HG03469 (cell line): Measurements from ENCODE around the gene TGFB1I1.
"Not testable (repeated sequence)": the region's sequence is repeated elsewhere in the genome, so short reads cannot be mapped to it uniquely, and the experiment has no call there.

ENCODE experiments used
- ATAC-seq: cut with Tn5 transposase; IDR thresholded peaks from one replicate; pipeline ENCODE4 v1.9.1; 2021; ENCODE audit warnings: mild to moderate bottlenecking, moderate library complexity, moderate number of reproducible peaks; ENCODE audit not compliant: unreplicated experiment

The TGFB1I1 gene

GRCh38 chr16:31508706-31509195 lies 36.8 kb downstream of the TGFB1I1 start:
- no peak for ATAC-seq

- ATAC-seq = no peak
Observed at GRCh38 chr16:31513126-31513525, 41.2 kb downstream of the TGFB1I1 start.

GRCh38 chr16:31513884-31514283 lies 41.9 kb downstream of the TGFB1I1 start:
- ATAC-seq = no peak

GRCh38 chr16:31517800-31518402 lies 45.9 kb downstream of the TGFB1I1 start:
- ATAC-seq = no peak

GRCh38 chr16:31519759-31520431 lies 47.9 kb downstream of the TGFB1I1 start:
- ATAC-seq = no peak

GRCh38 chr16:31521368-31521767 lies 49.4 kb downstream of the TGFB1I1 start:
- ATAC-seq = no peak

GRCh38 chr16:31522071-31522470 lies 50.1 kb downstream of the TGFB1I1 start:
- ATAC-seq = no peak

- not testable (repeated sequence) for ATAC-seq
Observed at GRCh38 chr16:31523768-31524167, 51.8 kb downstream of the TGFB1I1 start.

DNA sequence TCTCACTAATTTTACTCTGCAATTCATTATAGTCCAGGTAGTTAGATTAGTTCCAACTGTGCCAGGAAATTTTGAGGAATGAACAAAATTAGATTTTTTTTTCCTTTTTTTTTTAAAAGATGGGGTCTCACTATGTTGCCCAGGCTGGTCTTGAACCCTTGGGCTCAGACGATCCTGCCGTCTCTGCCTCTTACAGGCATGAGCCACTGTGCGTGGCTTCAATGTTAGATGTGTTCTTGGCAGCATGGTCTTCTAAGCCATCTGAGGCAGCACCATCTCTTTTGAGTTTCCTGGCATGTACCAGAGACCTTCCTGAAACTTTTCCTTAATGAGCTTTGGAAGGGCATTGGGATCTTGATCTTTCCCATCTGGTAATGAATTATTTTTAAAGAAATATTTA lies 53.2 kb downstream of the TGFB1I1 start:
- no peak for ATAC-seq
